ENCODE results near the gene ITPR3. TPM values are rescaled to one million over a fixed set of nuclear protein-coding genes. Genes with fewer than 3 reads are reported as not detected.
A peak's percentile ranks its signal among the peaks of the same experiment; 100 is the strongest.

The ITPR3 gene
- total and polyA plus RNA-seq, 2 of the 13 experiments (the other 11 are each of a cell fraction or from before 2014, with no cell fraction given) = 3.8 to 21.4 TPM

- TF ChIP-seq ZNF589 (CRISPR knock-in tag; conservative IDR thresholded peaks at IDR 0.05) (no peak; the same call in 1 of the 2 replicates), ZNF782 (CRISPR knock-in tag; IDR thresholded peaks at IDR 0.05; ENCODE audit: borderline replicate concordance) (no peak), ZNF276 (CRISPR knock-in tag; IDR thresholded peaks at IDR 0.05; ENCODE audit: low read depth) (no peak), PAX8 (CRISPR knock-in tag; IDR thresholded peaks at IDR 0.05; ENCODE audit: borderline replicate concordance) (0 out of 2 replicates have a peak, but pooled peaks have one; percentile 45), ZBTB37 (CRISPR knock-in tag; IDR thresholded peaks at IDR 0.05) (no peak), SNAPC5 (CRISPR knock-in tag; IDR thresholded peaks at IDR 0.05; ENCODE audit: borderline replicate concordance) (no peak), TEAD3 (CRISPR knock-in tag; optimal IDR thresholded peaks at IDR 0.05; ENCODE audit: borderline replicate concordance) (peak; percentile 92), ZNF749 (CRISPR knock-in tag; IDR thresholded peaks at IDR 0.05; ENCODE audit: borderline replicate concordance) (peak; percentile 58; the same call in 1 of the 2 replicates), POLR2AphosphoS2 (IDR thresholded peaks at IDR 0.05; ENCODE audit: low read depth, low read length) (no peak), ZNF446 (CRISPR knock-in tag; IDR thresholded peaks at IDR 0.05) (no peak), SMYD3 (CRISPR knock-in tag; IDR thresholded peaks at IDR 0.05) (no peak), MEIS1 (CRISPR knock-in tag; IDR thresholded peaks at IDR 0.05; ENCODE audit: borderline replicate concordance) (peak; percentile 58; the same call in 1 of the 2 replicates), ZNF619 (CRISPR knock-in tag; IDR thresholded peaks at IDR 0.05) (no peak), ZNF280B (CRISPR knock-in tag; IDR thresholded peaks at IDR 0.05; ENCODE audit: borderline replicate concordance) (no peak), ZNF788 (CRISPR knock-in tag; IDR thresholded peaks at IDR 0.05; ENCODE audit: borderline replicate concordance) (no peak), ZNF10 (CRISPR knock-in tag; IDR thresholded peaks at IDR 0.05; ENCODE audit: borderline replicate concordance, low read depth) (no peak), ELF4 (CRISPR knock-in tag; IDR thresholded peaks at IDR 0.05; ENCODE audit: borderline replicate concordance) (no peak), TRAFD1 (CRISPR knock-in tag; IDR thresholded peaks at IDR 0.05; ENCODE audit: borderline replicate concordance) (no peak), JDP2 (CRISPR knock-in tag; IDR thresholded peaks at IDR 0.05; ENCODE audit: borderline replicate concordance) (no peak), NRL (CRISPR knock-in tag; IDR thresholded peaks at IDR 0.05; ENCODE audit: borderline replicate concordance) (no peak; the same call in 1 of the 2 replicates)
Measured at GRCh38 chr6:33613146-33613794, 7.9 kb upstream of the ITPR3 start (continued).

Measured in HepG2 (cell line).